HepG2 (cell line): ENCODE data around the gene DEFB129. TPM values are rescaled to one million over a fixed set of nuclear protein-coding genes. Genes with fewer than 3 reads are reported as not detected.
"Not testable (repeated sequence)": the region's sequence is repeated elsewhere in the genome, so short reads cannot be mapped to it uniquely, and the experiment has no call there.

ENCODE experiments used
- ATAC-seq: fragments of 200-7000 bp; cut with Tn5 transposase; 3 replicates; pipeline ENCODE4 v1.9.1; 2020; ENCODE audit warnings: mild to moderate bottlenecking, moderate library complexity
- BruUV-seq: library from RNA; stranded (reverse); fragments of 400-500 nt; replicated peaks from 2 replicates; lab custom pipeline; 2021; lab: Mats Ljungman, UMichigan
- CTCF ChIA-PET: fragments of 300-600 bp; formaldehyde crosslinking; extraction: SDS; loops from one replicate; lab custom pipeline; 2021; ENCODE audit warnings: low total read pairs, inconsistent platforms, low intra/inter-chr PET ratio; lab: Yijun Ruan, JAX
- POLR2A ChIA-PET: fragments of 350-600 bp; sonication (Branson Sonifier 250); formaldehyde crosslinking; loops from one replicate; lab custom pipeline; 2020; ENCODE audit warnings: antibody characterized with exemption, inconsistent platforms; lab: Yijun Ruan, JAX
- DNase-seq: peaks from one replicate; pipeline ENCODE4 v3.0.0-alpha.2; 2015; ENCODE audit warnings: low spot score
- FAIRE-seq: peaks from 3 replicates; lab custom pipeline; 2011; peaks lifted over from hg19 to GRCh38; lab: Jason Lieb, UNC
- H2AFZ ChIP-seq: one replicate; pipeline ENCODE4 v1.6.1; 2011; ENCODE audit warnings: low read length, inconsistent platforms
- H3K27ac ChIP-seq: fragments of 300-600 bp; 3 replicates; pipeline ENCODE4 v1.8.0; 2011; ENCODE audit warnings: mixed run types, mild to moderate bottlenecking, mixed read lengths, low read length, inconsistent platforms; ENCODE audit not compliant: insufficient read depth; ENCODE audit errors: extremely low read length
- H3K27me3 ChIP-seq, 2 experiments: fragments of 200-600 bp in 1 of 2; 2 replicates in 1 of 2; 3 replicates in 1 of 2; pipeline versions ENCODE4 v1.6.0 to v1.8.0; 2011; ENCODE audit warnings: low read length in 2 of 2, mild to moderate bottlenecking in 2 of 2, moderate library complexity in 2 of 2, inconsistent platforms in 1 of 2; ENCODE audit not compliant: insufficient read depth in 2 of 2, control insufficient read depth in 1 of 2
- H3K36me3 ChIP-seq, 2 experiments: fragments of 200-600 bp in 1 of 2; replicated peaks in 1 of 2; 2 replicates in 1 of 2; 3 replicates in 1 of 2; pipeline versions ENCODE4 v1.5.1 to v1.8.0; 2011; ENCODE audit warnings: low read length in 2 of 2, inconsistent platforms in 1 of 2; ENCODE audit not compliant: insufficient read depth in 2 of 2, control insufficient read depth in 1 of 2
- H3K4me1 ChIP-seq: 2 replicates; pipeline ENCODE4 v1.5.1; 2012; ENCODE audit warnings: low read length, inconsistent platforms; ENCODE audit not compliant: insufficient read depth
- H3K4me2 ChIP-seq: 2 replicates; pipeline ENCODE4 v1.6.0; 2011; ENCODE audit warnings: low read depth, low read length, inconsistent platforms
- H3K4me3 ChIP-seq, 3 experiments: fragments of 200-600 bp in 1 of 3; sonication (generic), shearing (Covaris generic) in 1 of 3; replicated peaks in 1 of 3; 2 replicates each; pipeline ENCODE4 v1.5.1; 2011 to 2016; ENCODE audit warnings: low read length in 3 of 3, inconsistent platforms in 2 of 3, low read depth in 2 of 3, mild to moderate bottlenecking in 2 of 3, control low read depth in 1 of 3, mixed read lengths in 1 of 3; ENCODE audit not compliant: insufficient read depth in 1 of 3
- H3K79me2 ChIP-seq: one replicate; pipeline ENCODE4 v1.6.1; 2011; ENCODE audit warnings: low read length, inconsistent platforms; ENCODE audit not compliant: insufficient read depth
- H3K9ac ChIP-seq: 2 replicates; pipeline ENCODE4 v1.6.0; 2011; ENCODE audit warnings: mild to moderate bottlenecking, low read depth, low read length, inconsistent platforms; ENCODE audit not compliant: insufficient read depth
- H3K9me3 ChIP-seq: 2 replicates; pipeline ENCODE4 v1.5.1; 2012; ENCODE audit warnings: mild to moderate bottlenecking, low read length
- H4K20me1 ChIP-seq: 2 replicates; pipeline ENCODE4 v1.6.0; 2011; ENCODE audit warnings: inconsistent platforms, mild to moderate bottlenecking, low read length, moderate library complexity; ENCODE audit not compliant: insufficient read depth
- NR2F1 ChIP-seq, 2 experiments: fragments of 450-650 bp in 1 of 2; formaldehyde crosslinking in 1 of 2; IDR thresholded peaks; 2 replicates each; pipeline versions ENCODE4 v1.5.0 to v1.6.1; 2016 to 2020; ENCODE audit warnings: mild to moderate bottlenecking in 1 of 2, missing compliant biosample characterization in 1 of 2, missing genetic modification reagents in 1 of 2, moderate library complexity in 1 of 2
- TOPORS ChIP-seq: sonication (generic); formaldehyde crosslinking; IDR thresholded peaks from 2 replicates; pipeline ENCODE4 v1.8.0; 2023; ENCODE audit warnings: mild to moderate bottlenecking, missing genetic modification reagents
- ZNF644 ChIP-seq: IDR thresholded peaks from 2 replicates; pipeline ENCODE4 v1.6.1; 2016; ENCODE audit warnings: low read depth
- ZNF746 ChIP-seq: sonication (generic); formaldehyde crosslinking; IDR thresholded peaks from 2 replicates; pipeline ENCODE4 v1.8.0; 2022; ENCODE audit warnings: mild to moderate bottlenecking, missing genetic modification reagents
- ZNF792 ChIP-seq: IDR thresholded peaks from 2 replicates; pipeline ENCODE4 v1.6.1; 2016
- ZNF883 ChIP-seq: sonication (generic); formaldehyde crosslinking; IDR thresholded peaks from 2 replicates; pipeline ENCODE4 v1.5.1; 2020; ENCODE audit warnings: mild to moderate bottlenecking, missing genetic modification reagents; ENCODE audit errors: not compliant biosample characterization
- WGBS: methylation state at CpG from one replicate; pipeline ENCODE4 v1.1.6; 2017; ENCODE audit warnings: low lambda C conversion rate; 5-methylcytosine and 5-hydroxymethylcytosine counted together
- in situ Hi-C: cut with HindIII; loops from 2 replicates; pipeline ENCODE4 v1.10.0; 2017; ENCODE audit warnings: low pct_unique_long_range_greater_than_20kb; ENCODE audit not compliant: extremely low pct_ligation_motif_present
- intact Hi-C: fragments of 100-400 bp; cut with micrococcal nuclease; formaldehyde crosslinking; loops from one replicate; pipeline ENCODE4 v1.10.0; 2022; ENCODE audit not compliant: unreplicated experiment
- polyA plus RNA-seq, 8 experiments: library from polyadenylated mRNA; depleted of rRNA in 3 of 8; stranded (reverse) in 7 of 8; unstranded in 1 of 8; fragments of >200 nt; fragmentation: Illumina TruSeq in 4 of 8; extraction: Trizol in 4 of 8; gene quantifications; 2 replicates each; pipeline versions ENCODE4 v1.2.1 to v1.2.3, GENCODE V29; 2011 to 2016; ENCODE audit warnings: low read depth in 4 of 8, missing spikeins in 1 of 8, mixed read lengths in 1 of 8; ENCODE audit not compliant: insufficient read depth in 1 of 8
- total RNA-seq, 5 experiments: library from RNA; depleted of rRNA; stranded (reverse); fragments of >200 nt; fragmentation: Illumina TruSeq; extraction: Trizol; gene quantifications; 2 replicates each; pipeline ENCODE4 v1.2.3, GENCODE V29; 2016; ENCODE audit warnings: low read depth in 1 of 5
- TF ChIP-seq, protein P1 (sequence below): sonication (generic); formaldehyde crosslinking; IDR thresholded peaks from 2 replicates; pipeline ENCODE4 v1.4.0; 2020; ENCODE audit warnings: missing genetic modification reagents
- TF ChIP-seq, protein P2 (sequence below): sonication (generic); formaldehyde crosslinking; IDR thresholded peaks from 2 replicates; pipeline ENCODE4 v1.4.0; 2020; ENCODE audit warnings: missing genetic modification reagents, borderline replicate concordance
- TF ChIP-seq, protein P3 (sequence below): IDR thresholded peaks from 2 replicates; pipeline ENCODE4 v1.6.1; 2016; ENCODE audit warnings: low read depth, control low read depth

The DEFB129 gene
- total and polyA plus RNA-seq, 2 of the 13 experiments (the other 11 are each of a cell fraction or from before 2014, with no cell fraction given) = not detected

DNA sequence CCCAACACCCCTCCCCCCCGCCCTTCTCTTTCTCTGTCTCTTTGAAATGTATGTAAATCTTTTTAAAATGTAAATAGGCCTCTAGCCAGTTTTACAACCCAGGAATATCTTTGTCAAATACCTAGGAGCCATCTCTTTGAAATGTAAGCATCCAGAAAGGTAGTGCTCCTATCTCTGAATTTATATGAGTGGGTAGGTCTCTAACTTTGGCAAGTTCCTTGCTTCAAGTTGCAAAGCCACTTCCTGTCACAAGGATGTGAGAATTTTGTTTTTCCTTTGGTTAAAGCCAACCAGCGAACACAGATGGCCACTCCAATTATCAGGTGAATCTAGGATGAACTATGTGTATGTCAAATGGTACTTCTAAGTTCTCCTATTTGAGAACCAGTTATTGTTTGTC lies 24.3 kb downstream of the DEFB129 start (continued):
- TF ChIP-seq NR2F1 (CRISPR knock-in tag; IDR thresholded peaks at IDR 0.05) (no peak), ZNF644 (no peak), TOPORS (no peak), ZNF746 (CRISPR knock-in tag) (no peak)
- TF ChIP-seq, protein P1, sequence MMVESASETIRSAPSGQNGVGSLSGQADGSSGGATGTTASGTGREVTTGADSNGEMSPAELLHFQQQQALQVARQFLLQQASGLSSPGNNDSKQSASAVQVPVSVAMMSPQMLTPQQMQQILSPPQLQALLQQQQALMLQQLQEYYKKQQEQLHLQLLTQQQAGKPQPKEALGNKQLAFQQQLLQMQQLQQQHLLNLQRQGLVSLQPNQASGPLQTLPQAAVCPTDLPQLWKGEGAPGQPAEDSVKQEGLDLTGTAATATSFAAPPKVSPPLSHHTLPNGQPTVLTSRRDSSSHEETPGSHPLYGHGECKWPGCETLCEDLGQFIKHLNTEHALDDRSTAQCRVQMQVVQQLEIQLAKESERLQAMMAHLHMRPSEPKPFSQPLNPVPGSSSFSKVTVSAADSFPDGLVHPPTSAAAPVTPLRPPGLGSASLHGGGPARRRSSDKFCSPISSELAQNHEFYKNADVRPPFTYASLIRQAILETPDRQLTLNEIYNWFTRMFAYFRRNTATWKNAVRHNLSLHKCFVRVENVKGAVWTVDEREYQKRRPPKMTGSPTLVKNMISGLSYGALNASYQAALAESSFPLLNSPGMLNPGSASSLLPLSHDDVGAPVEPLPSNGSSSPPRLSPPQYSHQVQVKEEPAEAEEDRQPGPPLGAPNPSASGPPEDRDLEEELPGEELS = no peak
- TF ChIP-seq, protein P2, sequence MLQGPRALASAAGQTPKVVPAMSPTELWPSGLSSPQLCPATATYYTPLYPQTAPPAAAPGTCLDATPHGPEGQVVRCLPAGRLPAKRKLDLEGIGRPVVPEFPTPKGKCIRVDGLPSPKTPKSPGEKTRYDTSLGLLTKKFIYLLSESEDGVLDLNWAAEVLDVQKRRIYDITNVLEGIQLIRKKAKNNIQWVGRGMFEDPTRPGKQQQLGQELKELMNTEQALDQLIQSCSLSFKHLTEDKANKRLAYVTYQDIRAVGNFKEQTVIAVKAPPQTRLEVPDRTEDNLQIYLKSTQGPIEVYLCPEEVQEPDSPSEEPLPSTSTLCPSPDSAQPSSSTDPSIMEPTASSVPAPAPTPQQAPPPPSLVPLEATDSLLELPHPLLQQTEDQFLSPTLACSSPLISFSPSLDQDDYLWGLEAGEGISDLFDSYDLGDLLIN (CRISPR knock-in tag) = no peak

DNA sequence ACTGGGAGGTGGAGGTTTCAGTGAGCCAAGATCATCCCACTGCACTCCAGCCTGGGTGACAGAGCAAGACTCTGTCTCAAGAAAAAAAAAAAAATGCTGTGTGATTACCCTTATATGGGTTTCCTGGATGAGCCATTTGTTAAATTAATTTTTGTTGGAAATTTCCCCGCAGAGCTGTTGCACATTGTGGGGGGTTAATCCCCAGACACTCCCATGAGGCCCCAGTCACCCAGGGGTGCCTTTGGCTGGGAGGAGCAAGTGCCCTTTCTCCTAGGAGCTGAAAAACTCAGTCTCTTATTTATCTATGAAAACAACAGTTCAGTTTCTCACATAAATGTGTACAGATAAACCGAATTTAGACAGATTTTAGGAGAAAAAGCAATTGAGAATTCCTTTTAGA lies 25.7 kb downstream of the DEFB129 start:
- FAIRE-seq = no peak
- H4K20me1 ChIP-seq = no peaks in the 10 kb centered on the region
- TF ChIP-seq, protein P3, sequence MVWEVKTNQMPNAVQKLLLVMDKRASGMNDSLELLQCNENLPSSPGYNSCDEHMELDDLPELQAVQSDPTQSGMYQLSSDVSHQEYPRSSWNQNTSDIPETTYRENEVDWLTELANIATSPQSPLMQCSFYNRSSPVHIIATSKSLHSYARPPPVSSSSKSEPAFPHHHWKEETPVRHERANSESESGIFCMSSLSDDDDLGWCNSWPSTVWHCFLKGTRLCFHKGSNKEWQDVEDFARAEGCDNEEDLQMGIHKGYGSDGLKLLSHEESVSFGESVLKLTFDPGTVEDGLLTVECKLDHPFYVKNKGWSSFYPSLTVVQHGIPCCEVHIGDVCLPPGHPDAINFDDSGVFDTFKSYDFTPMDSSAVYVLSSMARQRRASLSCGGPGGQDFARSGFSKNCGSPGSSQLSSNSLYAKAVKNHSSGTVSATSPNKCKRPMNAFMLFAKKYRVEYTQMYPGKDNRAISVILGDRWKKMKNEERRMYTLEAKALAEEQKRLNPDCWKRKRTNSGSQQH (CRISPR knock-in tag) = no peak
- TF ChIP-seq ZNF792 (CRISPR knock-in tag) (no peak), ZNF883 (CRISPR knock-in tag) (no peak)
- intact Hi-C loops = no loop called here
- 0% methylated on average over 2 of the region's 2 CpGs for WGBS
- in situ Hi-C loops = no loop called here
- H3K4me1 ChIP-seq = no peaks in the 10 kb centered on the region
- H3K4me3 ChIP-seq = no peak overlapping the region
- H3K36me3 ChIP-seq = no peaks in the 10 kb centered on the region
- POLR2A ChIA-PET = interaction anchor here (1.2 kb wide), 1 partner anchor 14 kb away, joined by 3 read pairs; no protein-coding TSS in a partner anchor
- no TSS peak for BruUV-seq
- DNase-seq = no peak
- H3K27ac ChIP-seq = no peak overlapping the region
- no peak overlapping the region for H3K4me2 ChIP-seq
- peaks cover 4 to 30% of the 10 kb centered on the region in 2 experiments; a peak in 4 of 5 replicates for H3K27me3 ChIP-seq
- H2AFZ ChIP-seq = no peak overlapping the region
- H3K9ac ChIP-seq = no peak overlapping the region
- CTCF ChIA-PET = no interaction called here
- no peak for ATAC-seq
- no peaks in the 10 kb centered on the region for H3K9me3 ChIP-seq
- H3K79me2 ChIP-seq = no peaks in the 10 kb centered on the region

DNA sequence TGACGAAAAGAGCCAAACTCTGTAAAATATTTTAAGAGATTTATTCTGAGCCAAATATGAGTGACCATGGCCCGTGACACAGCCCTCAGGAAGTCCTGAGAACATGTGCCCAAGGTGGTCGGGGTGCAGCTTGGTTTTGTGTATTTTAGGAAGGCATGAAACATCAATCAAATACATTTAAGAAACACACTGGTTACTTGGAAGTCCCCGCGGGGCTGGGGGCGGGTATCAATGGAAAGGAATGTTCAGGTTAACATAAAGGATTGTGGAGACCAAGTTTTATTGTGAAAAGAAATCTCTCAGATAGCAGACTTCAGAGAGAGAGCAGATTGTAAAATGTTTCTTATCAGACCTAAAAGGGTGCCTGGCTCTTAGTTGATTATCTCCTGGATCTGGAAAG lies 26.4 kb downstream of the DEFB129 start:
- ATAC-seq, H4K20me1 ChIP-seq, BruUV-seq, intact Hi-C loops, H3K4me3 ChIP-seq, FAIRE-seq, H2AFZ ChIP-seq, H3K4me1 ChIP-seq, H3K9me3 ChIP-seq, in situ Hi-C loops, H3K9ac ChIP-seq, CTCF ChIA-PET, H3K36me3 ChIP-seq, H3K79me2 ChIP-seq, H3K27ac ChIP-seq, DNase-seq, H3K4me2 ChIP-seq: not testable (repeated sequence)
- peaks cover 4 to 35% of the 10 kb centered on the region in 2 experiments; a peak in 4 of 5 replicates for H3K27me3 ChIP-seq
- WGBS = 12% methylated on average over 6 of the region's 6 CpGs
- POLR2A ChIA-PET = interaction anchor here (1.2 kb wide), 1 partner anchor 13 kb away, joined by 3 read pairs; no protein-coding TSS in a partner anchor
